ENCODE results near the gene NENF. TPM values are rescaled to one million over a fixed set of nuclear protein-coding genes. Genes with fewer than 3 reads are reported as not detected.

The NENF gene
- total RNA-seq, 4 donors from 2014 or later, result 74.8 to 149 (median 112) TPM

- Histone ChIP-seq H3K9me3 (no peaks in the 10 kb centered on the region), H3K27ac (peak overlapping the region in 1 of 4 donors; percentile 25), H3K36me3 (no peaks in the 10 kb centered on the region), H3K4me3 (no peak overlapping the region), H3K4me1 (peaks cover 17 to 33% of the 10 kb centered on the region in 2 donors), H3K27me3 (no peaks in the 10 kb centered on the region)
- in situ Hi-C loops (cut with MboI; ENCODE audit: low sequenced_read_pairs in 4 of 4), result loop anchor here in 2 of 4 donors (10.0 kb wide), 1 partner anchor 389 kb away; no protein-coding TSS in a partner anchor
- intact Hi-C loops (cut with DNase I; ENCODE audit: low total_unique reads), result loop anchor here (2.0 to 10.0 kb wide), 2 partner anchors 139 to 165 kb away; no protein-coding TSS in a partner anchor
- no peak for ATAC-seq
- no peak for DNase-seq
- no peak for TF ChIP-seq CTCF (IDR thresholded peaks at IDR 0.05 in 4 of 5, conservative IDR thresholded peaks at IDR 0.05 in 1 of 5)
- no peak for TF ChIP-seq POLR2A (IDR thresholded peaks at IDR 0.05)
Observed at GRCh38 chr1:212453156-212453857, 20.6 kb downstream of the NENF start.

DNA sequence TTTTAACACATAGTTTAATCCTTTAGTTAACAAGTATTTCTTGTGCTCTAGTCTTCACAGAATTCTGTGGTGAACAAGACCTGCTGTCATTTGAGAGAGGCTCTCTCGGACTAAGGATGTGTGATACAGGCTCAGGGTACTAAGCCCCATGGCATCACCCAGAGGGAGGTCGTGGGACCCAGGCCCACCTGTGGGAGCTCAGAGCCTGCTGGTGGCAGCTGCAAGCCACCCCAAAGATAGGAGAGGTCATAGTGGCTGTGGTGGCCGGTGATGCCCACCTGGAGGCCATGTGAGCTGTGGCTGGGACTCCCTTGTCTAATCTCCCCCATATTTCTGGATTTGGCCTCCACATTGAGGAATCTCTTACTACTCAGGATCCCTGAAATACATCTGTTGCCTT is 22.0 kb downstream of the NENF start:
- in situ Hi-C loops (cut with MboI; ENCODE audit: low sequenced_read_pairs in 4 of 4) (loop anchor here (5.0 to 10.0 kb wide), 2 partner anchors 390 to 392 kb away; no protein-coding TSS in a partner anchor), intact Hi-C loops (cut with DNase I; ENCODE audit: low total_unique reads) (loop anchor here (5.0 to 10.0 kb wide), 4 partner anchors 42 to 292 kb away; partner anchors contain the start of gene PACC1)
- H3K9me3 ChIP-seq, result no peaks in the 10 kb centered on the region
- TF ChIP-seq CTCF (IDR thresholded peaks at IDR 0.05 in 4 of 5, conservative IDR thresholded peaks at IDR 0.05 in 1 of 5) (no peak), POLR2A (IDR thresholded peaks at IDR 0.05) (no peak)
- H3K4me3 ChIP-seq, result no peak overlapping the region
- peaks cover 17 to 32% of the 10 kb centered on the region in 2 donors for H3K4me1 ChIP-seq
- no peak for DNase-seq
- H3K27ac ChIP-seq, result no peak overlapping the region
- H3K36me3 ChIP-seq, result no peaks in the 10 kb centered on the region
- no peak for ATAC-seq
- H3K27me3 ChIP-seq, result no peaks in the 10 kb centered on the region

GRCh38 chr1:212455401-212455800 is 22.7 kb downstream of the NENF start:
- Histone ChIP-seq H3K4me3 (no peak overlapping the region), H3K36me3 (no peaks in the 10 kb centered on the region), H3K4me1 (peaks cover 17 to 26% of the 10 kb centered on the region in 2 donors), H3K9me3 (no peaks in the 10 kb centered on the region), H3K27me3 (no peaks in the 10 kb centered on the region), H3K27ac (peak overlapping the region in 1 of 4 donors; percentile 67)
- no peak for TF ChIP-seq CTCF (IDR thresholded peaks at IDR 0.05 in 4 of 5, conservative IDR thresholded peaks at IDR 0.05 in 1 of 5)
- no peak for TF ChIP-seq POLR2A (IDR thresholded peaks at IDR 0.05)
- intact Hi-C loops (cut with DNase I; ENCODE audit: low total_unique reads), result loop anchor here (5.0 to 10.0 kb wide), 4 partner anchors 43 to 293 kb away; partner anchors contain the start of gene PACC1
- ATAC-seq (no peak), DNase-seq (no peak)
- in situ Hi-C loops (cut with MboI; ENCODE audit: low sequenced_read_pairs in 4 of 4), result loop anchor here (5.0 to 10.0 kb wide), 2 partner anchors 391 to 393 kb away; no protein-coding TSS in a partner anchor

DNA sequence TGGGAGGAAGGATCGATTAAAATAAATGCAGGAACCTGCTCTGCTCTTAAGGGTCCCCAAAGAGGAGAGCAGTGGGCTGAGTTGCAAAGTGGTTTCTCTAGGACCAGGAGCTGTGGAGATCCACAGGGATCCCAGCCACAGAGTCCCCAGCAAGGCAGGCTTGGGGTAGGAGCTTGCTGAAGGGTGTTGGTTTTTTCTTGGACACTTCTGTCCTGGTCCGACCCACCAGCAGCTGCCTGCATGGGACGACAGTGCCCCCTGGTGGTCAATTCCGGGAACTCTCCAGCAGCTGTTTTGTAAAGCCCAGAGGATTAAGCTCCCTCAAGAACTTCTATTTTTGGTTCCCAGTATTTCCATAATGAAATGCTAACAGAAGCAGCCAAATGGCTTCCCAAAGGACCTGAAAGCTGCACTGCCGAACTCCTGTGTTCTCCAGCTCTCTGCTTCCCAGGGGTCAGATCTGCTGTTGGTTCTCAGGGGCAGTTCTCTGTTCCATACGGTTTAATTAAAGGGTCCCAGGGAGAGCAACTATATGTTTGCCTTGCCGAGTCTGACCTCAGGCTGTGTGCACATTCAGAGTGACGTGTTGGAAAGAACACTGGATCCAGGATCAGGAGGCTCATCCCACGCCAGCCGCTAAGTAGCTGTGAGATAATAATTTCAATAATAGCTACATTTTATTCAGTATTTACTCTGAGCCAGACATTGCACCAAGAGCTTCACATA is 23.2 kb downstream of the NENF start:
- in situ Hi-C loops (cut with MboI; ENCODE audit: low sequenced_read_pairs in 4 of 4), result loop anchor here (5.0 to 10.0 kb wide), 2 partner anchors 391 to 394 kb away; no protein-coding TSS in a partner anchor
- ATAC-seq (peak; percentile 89 to 92), DNase-seq (peak; percentile 68 to 86)
- TF ChIP-seq POLR2A (IDR thresholded peaks at IDR 0.05) (no peak), CTCF (IDR thresholded peaks at IDR 0.05 in 4 of 5, conservative IDR thresholded peaks at IDR 0.05 in 1 of 5) (peak; percentile 97 to 99 (median 98))
- H3K4me1 ChIP-seq, result peaks cover 17 to 22% of the 10 kb centered on the region in 2 donors
- peak overlapping the region; percentile 67 to 82 (median 75) for H3K27ac ChIP-seq
- intact Hi-C loops (cut with DNase I; ENCODE audit: low total_unique reads), result loop anchor here (2.0 to 10.0 kb wide), 7 partner anchors 23 to 393 kb away; partner anchors contain the start of genes NENF and PACC1
- peak overlapping the region; percentile 19 to 42 (median 36) for H3K4me3 ChIP-seq
- H3K36me3 ChIP-seq, result no peaks in the 10 kb centered on the region
- H3K9me3 ChIP-seq, result no peaks in the 10 kb centered on the region
- no peaks in the 10 kb centered on the region for H3K27me3 ChIP-seq

Data from gastrocnemius medialis (tissue), 4 donors.